Naive thymus-derived CD8-positive, alpha-beta T cell (primary cell): Measurements from ENCODE around the gene LIPC. TPM values are rescaled to one million over a fixed set of nuclear protein-coding genes. Genes with fewer than 3 reads are reported as not detected.

Experiments used
- ATAC-seq, 2 donors: fragments of 150-1000 bp; cut with Tn5 transposase in 1 of 2; sonication (Bioruptor Pico), chemical (Tn5 transposase) in 1 of 2; 1 replicate in 1 of 2; 2 replicates in 1 of 2; pipeline ENCODE4 v1.10.0; 2021; ENCODE audit warnings: mild to moderate bottlenecking in 2 of 2, moderate library complexity in 2 of 2
- POLR2A ChIA-PET: fragments of 350-600 bp; sonication (Branson Sonifier 250); formaldehyde crosslinking; loops from one replicate; lab custom pipeline; 2021; ENCODE audit warnings: antibody characterized with exemption; lab: Charles Lee
- DNase-seq, 10 donors: peaks; one replicate each; pipeline versions ENCODE4 v3.0.0 to v3.0.0-alpha.2; 2020 to 2022
- H3K27ac Mint-ChIP-seq, 10 donors: one replicate each; pipeline ENCODE4 v1.8.0; 2020 to 2022; ENCODE audit warnings: mild to moderate bottlenecking in 10 of 10, mixed read lengths in 10 of 10, moderate library complexity in 4 of 10, inconsistent platforms in 1 of 10
- H3K27me3 Mint-ChIP-seq, 5 donors: one replicate each; pipeline ENCODE4 v1.8.0; 2021 to 2022; ENCODE audit warnings: mixed read lengths in 5 of 5
- H3K36me3 Mint-ChIP-seq, 3 donors: one replicate each; pipeline ENCODE4 v1.8.0; 2020 to 2022; ENCODE audit warnings: mixed read lengths in 3 of 3, mild to moderate bottlenecking in 2 of 3, inconsistent platforms in 1 of 3
- H3K4me1 Mint-ChIP-seq, 4 donors: one replicate each; pipeline ENCODE4 v1.8.0; 2021 to 2022; ENCODE audit warnings: mixed read lengths in 4 of 4
- H3K4me3 Mint-ChIP-seq, 10 donors: one replicate each; pipeline ENCODE4 v1.8.0; 2020 to 2022; ENCODE audit warnings: mild to moderate bottlenecking in 10 of 10, mixed read lengths in 10 of 10, moderate library complexity in 6 of 10, inconsistent platforms in 1 of 10
- H3K9me3 Mint-ChIP-seq, 9 donors: one replicate each; pipeline ENCODE4 v1.8.0; 2020 to 2022; ENCODE audit warnings: mixed read lengths in 9 of 9, mild to moderate bottlenecking in 3 of 9, inconsistent platforms in 1 of 9, moderate library complexity in 1 of 9
- polyA plus RNA-seq, 3 donors: library from polyadenylated mRNA; unstranded; fragments of 300-500 nt; fragmentation: Illumina TruSeq; gene quantifications; one replicate each; pipeline ENCODE4 v1.2.3, GENCODE V29; 2021
- total RNA-seq, 8 experiments: library from RNA in 2 of 8; stranded (reverse) in 2 of 8; gene quantifications; one replicate each; pipeline ENCODE4 v1.2.3 and lab custom pipeline; 2021 to 2026

The LIPC gene
- total and polyA plus RNA-seq, 5 experiments from 2014 or later, result 0.64 to 4.4 (median 2.9) TPM

DNA sequence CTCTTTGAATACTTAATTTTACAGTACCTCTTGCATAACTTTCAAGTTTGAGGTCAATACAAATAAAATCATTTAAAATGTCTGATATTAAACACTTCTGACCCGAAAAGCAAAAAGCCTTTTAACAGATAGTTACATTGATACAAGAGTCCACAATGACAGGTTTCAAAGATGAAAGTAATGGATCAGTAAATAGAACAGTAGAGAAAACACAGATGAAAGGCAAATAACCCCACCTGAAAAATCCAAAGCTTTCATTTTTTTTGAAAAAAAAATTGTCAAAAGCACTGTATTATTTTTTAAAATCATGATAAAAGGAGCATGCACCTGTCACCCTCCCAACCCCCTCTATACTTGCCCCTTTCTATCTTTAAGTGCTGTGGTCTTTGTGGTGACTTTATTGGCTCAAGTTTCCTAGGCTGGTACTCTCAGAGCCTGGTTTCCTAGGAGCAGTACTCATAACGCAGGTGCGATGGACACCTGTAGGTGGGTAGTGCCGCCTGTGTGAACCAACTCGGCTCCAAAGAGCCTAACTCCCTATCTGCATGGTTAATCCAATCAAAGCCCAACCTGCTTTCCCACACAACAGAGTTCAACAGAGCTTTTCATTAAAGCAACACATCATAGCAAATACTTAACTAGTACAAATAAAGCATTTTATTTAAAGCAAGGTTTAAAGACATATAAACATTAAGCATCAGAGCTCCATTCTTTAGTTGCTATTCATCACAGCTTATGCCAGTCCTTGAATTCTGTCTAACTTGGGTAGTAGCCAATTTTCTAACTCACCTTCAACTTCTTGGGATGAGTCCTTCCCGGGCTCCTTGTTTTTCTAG is 32.2 kb downstream of the LIPC start:
- DNase-seq (no peak), ATAC-seq (peak; percentile 35 to 53)
- Mint-ChIP-seq H3K36me3 (no peaks in the 10 kb centered on the region), H3K4me3 (peak overlapping the region in 3 of 10 donors; percentile 11 to 39 (median 31)), H3K27me3 (no peaks in the 10 kb centered on the region), H3K27ac (peak overlapping the region in 6 of 10 donors; percentile 27 to 78 (median 44)), H3K9me3 (no peaks in the 10 kb centered on the region), H3K4me1 (peaks cover 36 to 47% (median 42%) of the 10 kb centered on the region in 4 donors)
- POLR2A ChIA-PET, result interaction anchor here (0.6 kb wide), 1 partner anchor 27 kb away, joined by 3 read pairs; no protein-coding TSS in a partner anchor

DNA sequence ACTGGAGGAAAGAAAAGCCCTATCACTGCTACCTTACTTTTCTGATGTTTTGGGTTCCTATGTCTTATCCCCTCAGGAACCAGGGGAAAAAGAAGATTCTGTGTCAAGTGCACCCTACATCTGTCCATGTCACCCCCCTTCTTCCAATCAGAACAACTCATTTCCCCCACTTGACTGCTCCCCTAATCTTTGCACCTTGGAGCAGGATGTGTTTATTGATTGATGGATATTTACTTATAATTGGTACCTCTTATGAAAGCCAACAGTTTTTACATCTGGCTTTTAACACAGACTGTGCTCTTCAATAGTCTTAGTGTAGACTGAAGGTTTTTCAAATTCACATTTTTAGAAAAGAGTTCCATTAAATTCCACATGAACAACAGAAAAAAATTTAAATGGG is 33.3 kb downstream of the LIPC start:
- no peak for DNase-seq
- H3K27ac Mint-ChIP-seq, result peak overlapping the region in 2 of 10 donors; percentile 72 to 82
- H3K4me3 Mint-ChIP-seq, result no peak overlapping the region
- no peaks in the 10 kb centered on the region for H3K36me3 Mint-ChIP-seq
- POLR2A ChIA-PET, result no interaction called here
- H3K27me3 Mint-ChIP-seq, result no peaks in the 10 kb centered on the region
- no peak for ATAC-seq
- peaks cover 31 to 37% (median 36%) of the 10 kb centered on the region in 4 donors for H3K4me1 Mint-ChIP-seq
- no peaks in the 10 kb centered on the region for H3K9me3 Mint-ChIP-seq

DNA sequence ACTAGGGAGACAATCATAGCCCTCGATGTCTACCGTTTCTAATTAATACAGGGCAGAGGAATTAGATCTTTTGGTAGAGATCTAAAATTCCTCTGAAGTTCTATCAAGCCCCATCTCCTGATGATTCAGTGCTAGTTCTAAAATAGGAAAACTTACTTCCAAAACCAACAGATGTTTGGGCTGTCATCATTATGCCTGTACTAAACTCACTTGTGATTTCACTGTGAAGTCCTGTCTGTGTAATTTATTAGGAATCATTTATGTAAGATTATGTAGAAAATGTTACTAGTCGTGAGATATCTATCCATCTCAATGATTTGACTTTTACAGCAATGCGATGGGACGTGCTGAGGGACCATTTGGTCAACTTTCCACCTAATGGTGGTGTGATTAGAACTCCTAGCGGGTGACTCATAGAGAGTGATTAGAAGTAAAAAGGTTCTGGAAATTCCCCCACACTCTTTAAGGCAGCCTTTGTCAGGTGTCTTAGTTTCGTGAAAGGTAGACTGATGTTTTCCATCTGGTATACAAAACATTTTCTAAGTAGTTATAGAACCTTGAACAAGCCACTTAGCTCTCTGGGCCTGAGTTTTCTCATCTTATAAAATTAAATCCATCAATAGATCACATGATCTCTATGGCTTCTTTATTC is 34.2 kb downstream of the LIPC start:
- POLR2A ChIA-PET, result no interaction called here
- ATAC-seq, result no peak
- H3K27ac Mint-ChIP-seq, result peak overlapping the region in 1 of 10 donors; percentile 82

DNA sequence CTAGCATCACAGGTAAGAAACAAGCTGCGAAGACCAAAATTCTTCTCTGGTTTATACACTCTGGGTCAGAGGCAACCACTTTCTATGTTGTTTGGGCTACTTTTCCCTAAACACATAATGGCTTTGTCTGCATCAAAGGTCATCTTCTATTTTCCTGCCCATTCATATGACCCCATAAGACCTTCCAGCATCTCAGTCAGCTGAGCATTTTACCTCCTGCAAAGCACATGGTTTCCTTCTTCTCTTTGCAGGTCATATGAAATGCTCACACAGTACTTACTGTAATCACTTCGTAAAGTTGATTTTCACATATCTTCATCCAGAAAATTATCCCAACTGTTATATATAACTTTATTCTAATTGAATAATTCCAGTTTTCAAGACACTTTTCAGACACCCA is 34.8 kb downstream of the LIPC start:
- Mint-ChIP-seq H3K27me3 (no peaks in the 10 kb centered on the region), H3K9me3 (no peaks in the 10 kb centered on the region), H3K4me1 (peaks cover 27 to 30% (median 29%) of the 10 kb centered on the region in 4 donors), H3K27ac (peak overlapping the region in 1 of 10 donors; percentile 40), H3K4me3 (no peak overlapping the region), H3K36me3 (no peaks in the 10 kb centered on the region)
- POLR2A ChIA-PET, result no interaction called here
- ATAC-seq (no peak), DNase-seq (no peak)

More for the DNA sequence above, 34.2 kb downstream of the LIPC start:
- no peaks in the 10 kb centered on the region for H3K9me3 Mint-ChIP-seq
- peaks cover 28 to 29% (median 28%) of the 10 kb centered on the region in 4 donors for H3K4me1 Mint-ChIP-seq
- DNase-seq, result no peak
- H3K4me3 Mint-ChIP-seq, result no peak overlapping the region
- H3K36me3 Mint-ChIP-seq, result no peaks in the 10 kb centered on the region
- no peaks in the 10 kb centered on the region for H3K27me3 Mint-ChIP-seq

DNA sequence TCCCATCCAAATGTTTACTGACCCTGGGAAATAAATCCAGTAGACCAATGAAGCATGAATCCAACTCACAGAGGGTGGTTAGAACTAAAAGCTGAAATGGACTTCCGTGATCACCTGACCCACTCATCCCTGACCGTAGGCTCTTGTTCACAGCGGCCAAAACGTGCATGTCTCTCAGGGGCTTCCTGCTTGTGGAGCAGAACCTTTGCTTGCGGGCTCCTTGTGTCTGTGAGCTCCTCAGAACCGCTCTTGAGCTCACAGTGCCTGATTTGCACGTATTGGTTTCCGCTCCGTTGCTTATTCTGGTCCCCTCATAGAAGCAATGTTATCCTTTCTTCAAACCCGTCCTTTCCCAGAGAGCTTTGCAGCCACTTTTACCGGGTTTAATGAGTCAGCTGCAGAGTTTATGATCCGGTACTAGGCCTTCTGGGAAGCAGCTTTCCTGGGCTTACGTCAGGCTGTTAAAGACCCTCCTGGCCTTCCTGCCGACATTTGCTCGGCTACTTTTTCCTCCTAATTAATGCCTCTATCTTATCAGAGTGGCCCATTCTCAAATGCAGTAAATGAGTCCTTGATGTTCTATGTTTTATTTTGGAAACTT is 35.4 kb downstream of the LIPC start:
- H3K4me3 Mint-ChIP-seq, result no peak overlapping the region
- H3K27ac Mint-ChIP-seq, result peak overlapping the region in 1 of 10 donors; percentile 65
- H3K27me3 Mint-ChIP-seq, result no peaks in the 10 kb centered on the region
- H3K9me3 Mint-ChIP-seq, result no peaks in the 10 kb centered on the region
- peaks cover 21 to 28% (median 24%) of the 10 kb centered on the region in 4 donors for H3K4me1 Mint-ChIP-seq
- DNase-seq (no peak), ATAC-seq (no peak)
- POLR2A ChIA-PET, result no interaction called here
- H3K36me3 Mint-ChIP-seq, result no peaks in the 10 kb centered on the region

DNA sequence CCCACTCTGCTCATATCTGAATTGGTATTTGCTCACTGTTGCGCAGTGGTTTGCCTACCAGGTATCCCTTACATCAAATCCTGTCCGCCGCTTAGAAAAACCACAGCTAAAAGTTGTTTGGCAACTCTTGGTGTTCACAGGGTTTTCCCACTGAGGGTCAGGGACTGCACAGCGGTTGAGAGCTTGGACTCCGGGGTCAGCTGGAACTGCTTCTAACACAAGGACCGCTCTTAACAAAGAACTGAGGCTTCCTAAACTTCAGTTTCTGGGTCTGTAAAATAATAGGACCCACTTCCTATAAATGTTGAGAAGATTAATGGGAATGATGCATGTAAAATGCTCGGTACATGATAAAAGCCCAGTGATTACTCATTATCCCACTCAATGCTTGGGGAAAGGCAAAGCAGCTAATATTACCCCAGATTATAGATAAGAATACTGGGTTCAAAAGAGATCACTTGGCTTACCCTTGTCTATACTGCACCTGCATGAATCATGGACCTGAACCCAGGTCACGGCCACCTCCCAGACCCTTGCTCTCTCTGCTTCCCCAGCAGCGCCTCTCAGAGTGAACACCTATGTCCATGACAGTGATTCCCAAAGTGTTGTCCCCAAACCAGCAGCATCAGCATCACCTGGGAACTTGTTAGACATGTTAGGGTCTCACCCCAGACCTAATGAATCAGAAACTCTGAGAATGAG is 36.1 kb downstream of the LIPC start:
- H3K9me3 Mint-ChIP-seq, result no peaks in the 10 kb centered on the region
- no peaks in the 10 kb centered on the region for H3K36me3 Mint-ChIP-seq
- H3K27me3 Mint-ChIP-seq, result no peaks in the 10 kb centered on the region
- no peak overlapping the region for H3K27ac Mint-ChIP-seq
- no peak overlapping the region for H3K4me3 Mint-ChIP-seq
- ATAC-seq (no peak), DNase-seq (no peak)
- POLR2A ChIA-PET, result interaction anchor here (1.0 kb wide), 1 partner anchor 10 kb away, joined by 3 read pairs; no protein-coding TSS in a partner anchor
- H3K4me1 Mint-ChIP-seq, result peaks cover 20 to 25% (median 21%) of the 10 kb centered on the region in 4 donors

DNA sequence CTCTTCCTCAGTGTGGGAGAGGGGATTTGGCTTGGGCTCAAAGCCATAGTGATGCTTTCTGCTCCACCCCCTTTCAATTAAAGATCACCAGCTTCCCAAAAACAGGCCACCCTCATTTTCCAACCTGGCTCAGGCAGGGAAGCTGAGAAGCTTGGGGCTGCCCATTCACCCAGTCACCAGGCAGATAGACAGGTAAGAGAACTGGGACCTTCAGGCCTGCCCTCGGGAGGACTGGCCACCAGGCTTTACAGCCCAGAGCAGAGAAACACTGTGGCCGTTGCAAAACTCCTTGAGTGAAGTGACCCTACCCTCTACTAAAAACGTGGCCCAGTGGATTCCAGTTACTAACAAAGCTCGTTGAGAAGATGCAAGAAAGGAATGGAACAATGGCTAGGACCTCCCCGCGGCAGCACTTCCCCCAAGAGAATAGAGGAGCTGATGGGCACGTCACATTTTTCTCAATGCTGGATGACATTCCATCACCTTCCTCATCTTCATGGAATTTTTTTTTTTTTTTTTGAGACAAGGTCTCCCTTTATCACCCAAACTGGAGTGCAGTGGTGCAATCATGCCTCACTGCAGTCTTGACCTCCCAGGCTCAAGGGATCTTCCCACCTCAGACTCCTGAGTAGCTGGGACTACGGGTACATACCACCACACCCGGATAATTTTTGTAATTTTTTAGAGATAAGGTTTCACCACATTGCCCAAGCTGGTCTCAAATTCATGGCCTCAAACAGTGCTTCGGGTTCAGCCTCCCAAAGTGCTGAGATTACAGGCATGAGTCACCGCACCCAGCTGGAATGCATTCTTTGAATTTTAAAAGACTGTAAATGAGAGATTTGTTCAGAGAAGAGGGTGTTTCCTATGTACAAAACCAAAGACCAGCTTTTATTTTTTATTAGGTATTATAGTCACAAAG is 37.9 kb downstream of the LIPC start:
- Mint-ChIP-seq H3K4me3 (no peak overlapping the region), H3K27ac (peak overlapping the region in 2 of 10 donors; percentile 28 to 48), H3K9me3 (no peaks in the 10 kb centered on the region), H3K27me3 (no peaks in the 10 kb centered on the region), H3K4me1 (peaks cover 19 to 27% (median 23%) of the 10 kb centered on the region in 4 donors), H3K36me3 (no peaks in the 10 kb centered on the region)
- POLR2A ChIA-PET, result interaction anchor here (0.7 to 2.2 kb wide), 4 partner anchors 9 to 26 kb away, joined by 3 to 7 read pairs (median 5); no protein-coding TSS in a partner anchor
- DNase-seq (no peak), ATAC-seq (no peak)

DNA sequence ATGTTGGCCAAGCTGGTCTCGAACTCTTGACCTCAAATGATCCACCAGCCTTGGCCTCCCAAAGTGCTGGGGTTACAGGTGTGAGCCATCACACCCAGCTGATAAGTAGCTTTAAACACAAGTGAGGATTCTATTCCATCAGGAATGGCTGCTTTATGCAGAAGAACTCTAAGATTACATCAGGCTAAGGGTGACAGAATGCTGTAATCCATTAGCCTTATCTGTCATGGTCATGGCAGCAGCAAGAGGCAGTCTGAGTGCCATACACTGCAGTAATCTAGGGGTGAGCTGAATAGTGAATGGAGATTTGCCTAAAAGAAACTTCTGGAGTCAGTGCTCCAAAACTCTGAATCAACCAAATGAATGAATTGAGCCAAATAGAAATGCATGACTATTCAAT is 39.6 kb downstream of the LIPC start:
- Mint-ChIP-seq H3K27ac (peak overlapping the region in 2 of 10 donors; percentile 13 to 18), H3K4me1 (peaks cover 29 to 43% (median 39%) of the 10 kb centered on the region in 4 donors), H3K36me3 (no peaks in the 10 kb centered on the region), H3K4me3 (no peak overlapping the region), H3K27me3 (no peaks in the 10 kb centered on the region), H3K9me3 (no peaks in the 10 kb centered on the region)
- DNase-seq (no peak), ATAC-seq (no peak)
- POLR2A ChIA-PET, result interaction anchor here (0.7 to 1.0 kb wide), 2 partner anchors 29 to 144 kb away, joined by 5 to 6 read pairs; no protein-coding TSS in a partner anchor

DNA sequence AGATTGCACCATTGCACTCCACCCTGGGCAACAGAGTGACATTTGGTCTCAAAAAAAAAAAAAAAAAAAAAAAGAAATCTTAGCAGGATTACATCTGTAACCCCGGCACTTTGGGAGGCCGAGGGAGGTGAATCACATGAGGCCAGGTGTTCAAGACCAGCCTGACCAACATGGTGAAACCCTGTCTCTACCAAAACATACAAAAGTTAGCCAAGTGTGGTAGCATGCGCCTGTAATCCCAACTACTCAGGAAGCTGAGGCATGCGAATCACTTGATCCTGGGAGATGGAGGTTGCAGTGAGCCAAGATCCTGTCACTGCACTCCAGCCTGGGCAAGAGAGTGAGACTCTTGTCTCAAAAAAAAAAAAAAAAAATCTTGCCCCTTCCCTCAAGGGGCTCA is 40.4 kb downstream of the LIPC start:
- Mint-ChIP-seq H3K9me3 (no peaks in the 10 kb centered on the region), H3K36me3 (no peaks in the 10 kb centered on the region), H3K27ac (no peak overlapping the region), H3K27me3 (no peaks in the 10 kb centered on the region), H3K4me3 (no peak overlapping the region), H3K4me1 (peaks cover 32 to 52% (median 48%) of the 10 kb centered on the region in 4 donors)
- POLR2A ChIA-PET, result interaction anchor here (0.7 to 3.8 kb wide), 4 partner anchors 11 to 28 kb away, joined by 3 to 27 read pairs (median 4); no protein-coding TSS in a partner anchor
- ATAC-seq (no peak), DNase-seq (no peak)

DNA sequence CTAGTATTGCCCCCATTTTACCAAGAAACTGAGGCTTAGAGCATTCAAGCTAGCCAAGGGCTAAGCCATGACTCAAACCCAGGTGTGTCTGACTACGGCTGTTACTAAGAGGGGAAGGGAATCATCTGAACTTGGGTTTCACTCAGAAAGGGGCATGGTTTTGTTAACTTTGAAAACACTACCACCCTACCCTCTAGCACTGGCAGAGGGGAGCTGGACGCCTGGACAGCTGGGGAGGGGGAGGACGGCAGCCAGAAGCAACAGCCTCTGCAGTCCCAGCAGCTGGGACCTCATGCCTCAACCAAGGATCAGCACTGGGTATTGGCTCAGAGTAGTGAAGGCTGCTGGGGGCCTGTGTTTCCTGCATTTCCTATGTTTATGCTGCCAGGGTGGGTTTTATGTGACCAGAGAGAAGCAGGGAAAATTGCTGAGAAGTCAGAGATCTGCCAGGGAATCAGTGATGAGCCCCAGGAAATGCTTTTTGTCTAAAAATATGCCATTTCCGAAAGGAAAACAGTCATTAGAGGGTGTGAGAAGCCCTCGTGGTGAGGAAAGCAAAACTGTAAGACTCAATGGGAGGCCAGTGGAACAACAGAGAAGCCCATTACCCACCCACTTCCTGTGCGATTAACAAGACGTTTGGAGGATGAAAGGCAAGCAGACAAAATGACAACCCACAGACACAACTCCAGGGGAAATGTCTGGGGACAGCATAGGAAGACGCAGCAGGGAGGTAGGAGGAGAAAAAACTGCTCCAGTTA is 41.2 kb downstream of the LIPC start:
- peaks cover 35 to 60% (median 56%) of the 10 kb centered on the region in 4 donors for H3K4me1 Mint-ChIP-seq
- no peaks in the 10 kb centered on the region for H3K9me3 Mint-ChIP-seq
- no peaks in the 10 kb centered on the region for H3K36me3 Mint-ChIP-seq
- ATAC-seq (peak; percentile 86 to 91), DNase-seq (peak in 9 of 10 donors; percentile 22 to 76 (median 47))
- POLR2A ChIA-PET, result interaction anchor here (0.7 to 3.8 kb wide), 4 partner anchors 8 to 14 kb away, joined by 3 to 27 read pairs (median 3); no protein-coding TSS in a partner anchor
- peak overlapping the region; percentile 36 to 73 (median 69) for H3K4me3 Mint-ChIP-seq
- H3K27ac Mint-ChIP-seq, result peak overlapping the region; percentile 80 to 95 (median 88)
- no peaks in the 10 kb centered on the region for H3K27me3 Mint-ChIP-seq
